Amniotic stem cell (primary cell): ENCODE results near the gene SHE.
"Not testable (repeated sequence)": the region's sequence is repeated elsewhere in the genome, so short reads cannot be mapped to it uniquely, and the experiment has no call there.

Experiments used
- DNase-seq: peaks from one replicate; lab custom pipeline; 2025; lab: John Stamatoyannopoulos, UW

The SHE gene

DNA sequence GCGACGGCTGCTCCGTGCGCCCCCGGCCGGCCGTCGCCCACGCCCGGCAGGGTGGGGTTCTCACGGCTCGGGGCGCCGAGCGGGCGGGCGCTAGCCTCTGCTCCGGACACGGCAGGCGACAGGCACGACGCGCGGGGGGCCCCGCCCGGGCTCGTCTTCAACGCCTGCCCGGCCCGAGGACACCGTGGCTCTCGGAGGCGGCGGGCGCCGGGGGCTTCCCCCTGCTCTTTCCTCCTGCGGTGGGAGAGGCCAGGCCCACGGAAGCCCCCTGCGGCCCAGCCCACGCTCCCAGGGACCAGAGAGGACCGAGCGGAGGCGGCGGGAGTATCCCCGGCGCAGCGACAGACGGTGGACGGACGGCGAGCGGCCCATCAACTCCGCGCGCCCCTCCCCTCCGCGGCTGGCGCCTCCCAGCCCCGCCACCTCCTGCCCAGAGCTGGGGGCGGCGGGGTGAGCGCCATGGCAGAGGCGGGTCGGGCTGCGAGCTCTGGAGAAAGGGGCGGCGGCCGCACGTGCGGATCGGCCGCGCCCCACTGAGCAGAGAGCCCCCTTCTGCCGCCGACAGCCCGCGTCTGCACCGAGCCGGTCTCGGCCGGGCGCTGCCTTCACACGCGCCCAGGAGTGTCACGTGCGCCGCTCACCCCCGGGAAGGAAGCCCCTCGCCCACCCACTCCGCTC lies at the start of gene SHE, which contains the start of gene TDRD10:
Gene SHE (minus strand): TSS at position 347 of the 678 bp plus-strand sequence. CDS start 386 bp downstream, outside the sequence.
Gene TDRD10 (plus strand): TSS at position 154 of the 678 bp plus-strand sequence. CDS start 4,685 bp downstream, outside the sequence.
- DNase-seq: no peak

DNA sequence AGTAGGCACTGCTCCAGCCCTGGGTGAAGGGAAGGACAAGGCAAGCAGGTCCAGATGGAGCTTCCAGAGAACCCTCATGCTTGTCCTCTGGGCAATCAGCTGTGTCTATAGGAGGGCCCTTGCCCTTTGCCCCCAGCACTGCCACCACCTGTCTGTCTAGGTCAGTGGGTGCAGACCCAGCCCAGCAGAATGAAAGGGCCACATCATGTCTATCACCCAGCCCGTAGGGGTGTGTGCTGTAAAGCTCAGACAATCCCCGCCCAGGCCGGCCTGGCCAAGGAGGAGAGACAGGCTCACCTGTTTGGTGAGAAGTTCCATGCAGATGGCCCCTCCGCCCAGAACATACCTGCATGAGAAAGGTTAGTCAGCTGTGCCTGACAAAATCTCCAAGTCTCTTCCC lies 49.3 kb upstream of the SHE start:
- no peak for DNase-seq

DNA sequence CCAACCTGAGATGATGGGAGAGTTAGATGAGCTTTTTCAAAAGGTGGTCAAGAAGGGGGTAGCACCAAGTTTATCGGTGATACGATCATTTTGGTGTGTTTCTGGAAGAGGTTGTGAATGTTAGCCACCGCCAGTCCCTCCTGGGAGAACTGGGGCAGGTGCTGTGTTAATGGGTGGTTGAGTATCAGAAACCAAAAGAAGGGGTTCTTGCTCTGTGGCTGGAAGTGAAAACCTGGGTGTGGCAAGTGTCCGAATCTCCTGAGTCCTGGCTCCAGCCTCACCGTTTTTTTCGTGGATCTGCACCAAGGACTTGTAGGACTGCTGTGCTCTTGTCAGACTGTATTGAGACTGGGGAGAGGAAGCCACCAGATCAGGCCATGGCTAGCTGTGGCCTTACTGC lies 48.4 kb upstream of the SHE start:
- no peak for DNase-seq

DNA sequence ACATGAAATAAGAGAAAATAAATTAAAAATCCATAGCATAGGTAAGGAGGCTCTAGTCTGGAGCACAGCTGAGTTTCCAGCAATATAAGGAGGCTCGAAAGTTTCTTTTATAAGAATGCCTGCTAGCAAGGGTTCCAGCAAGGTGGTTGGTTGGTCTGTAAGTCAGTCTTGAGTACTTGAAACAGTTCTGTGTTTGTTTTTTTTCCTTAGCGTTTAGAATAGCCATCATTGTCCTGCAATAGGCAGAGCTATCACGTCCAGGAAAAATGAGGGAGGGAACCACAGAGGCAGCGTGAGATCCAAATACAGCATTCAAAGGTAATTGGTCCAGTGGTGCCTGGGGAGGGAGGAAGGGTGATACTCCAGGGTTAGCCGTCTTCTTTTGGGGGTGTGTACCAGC lies 47.9 kb upstream of the SHE start:
- no peak for DNase-seq

DNA sequence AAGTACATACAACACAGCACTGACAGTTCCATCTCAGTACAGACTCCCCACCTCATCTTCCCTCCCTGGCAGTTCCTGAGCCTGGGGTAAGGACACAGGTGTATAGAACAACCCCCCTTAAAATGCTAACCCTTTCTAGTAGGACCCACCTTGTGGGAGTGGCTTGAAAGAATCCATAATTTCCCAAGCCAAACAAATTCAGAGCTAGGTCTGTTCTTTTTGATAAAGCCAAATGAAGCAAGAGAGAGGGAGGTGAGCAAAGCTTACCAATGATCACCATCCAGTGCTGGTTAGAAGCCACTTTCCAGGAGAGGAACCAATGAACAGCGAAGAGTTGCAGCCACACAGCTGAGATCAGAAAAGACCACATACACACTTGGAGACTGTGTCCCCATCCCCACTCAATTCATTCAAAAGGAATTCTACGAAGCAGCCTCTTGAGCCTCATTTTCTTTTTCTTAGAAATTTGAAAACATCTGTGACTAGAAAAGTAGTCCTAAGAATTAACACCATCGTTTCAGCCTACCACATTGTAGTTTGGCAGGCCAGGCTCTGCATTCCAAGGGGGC lies 47.1 kb upstream of the SHE start:
- no peak for DNase-seq

DNA sequence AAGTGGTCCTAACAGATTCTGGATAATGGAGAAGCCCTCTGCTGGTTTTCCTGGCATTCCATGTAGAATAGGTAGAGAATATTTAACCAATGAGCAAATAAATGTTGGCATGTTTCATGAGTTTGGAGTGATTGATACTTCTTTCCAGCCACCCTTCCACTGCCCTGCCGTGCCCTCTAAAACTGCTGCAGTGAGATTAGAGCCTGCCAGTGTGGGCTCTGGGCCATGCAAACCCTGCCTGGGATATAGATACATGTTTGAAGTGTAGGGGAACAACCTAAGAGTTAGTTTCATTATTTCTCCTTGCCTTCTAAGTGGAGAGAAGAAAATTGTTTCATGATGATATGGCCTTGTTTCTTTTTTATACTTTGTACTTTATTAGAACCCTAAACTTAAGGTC lies 45.8 kb upstream of the SHE start:
- no peak for DNase-seq

DNA sequence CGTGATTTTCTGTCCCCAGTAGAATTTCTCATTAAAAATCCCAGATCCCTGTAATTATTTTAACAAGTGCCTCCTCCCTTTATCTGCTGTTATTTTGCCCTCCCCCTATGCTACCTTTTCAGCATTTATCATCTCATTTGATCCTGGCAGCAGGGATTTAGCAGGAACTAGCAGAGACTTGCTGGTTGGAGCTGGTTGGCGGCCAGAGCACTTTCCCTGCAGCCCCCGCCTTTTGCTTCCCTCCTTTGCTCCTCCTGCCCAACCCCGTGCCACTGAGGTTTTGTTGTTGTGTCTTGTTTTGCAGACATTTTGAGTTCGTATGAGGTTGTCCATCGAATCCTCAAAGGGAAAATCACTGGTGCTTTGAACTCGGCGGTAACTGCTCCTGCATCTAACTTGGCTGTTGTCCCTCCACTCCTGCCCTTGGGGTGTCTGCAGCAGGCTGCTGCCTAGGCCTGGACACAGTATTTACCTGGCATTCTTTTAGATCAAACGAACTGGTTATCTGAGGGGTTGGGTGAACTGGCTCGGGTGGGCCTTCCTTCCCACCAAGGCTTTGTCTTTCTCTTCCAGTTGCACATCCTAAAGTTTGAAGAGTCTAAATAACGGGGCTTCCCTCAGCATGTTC lies 45.0 kb upstream of the SHE start:
- DNase-seq: no peak

DNA sequence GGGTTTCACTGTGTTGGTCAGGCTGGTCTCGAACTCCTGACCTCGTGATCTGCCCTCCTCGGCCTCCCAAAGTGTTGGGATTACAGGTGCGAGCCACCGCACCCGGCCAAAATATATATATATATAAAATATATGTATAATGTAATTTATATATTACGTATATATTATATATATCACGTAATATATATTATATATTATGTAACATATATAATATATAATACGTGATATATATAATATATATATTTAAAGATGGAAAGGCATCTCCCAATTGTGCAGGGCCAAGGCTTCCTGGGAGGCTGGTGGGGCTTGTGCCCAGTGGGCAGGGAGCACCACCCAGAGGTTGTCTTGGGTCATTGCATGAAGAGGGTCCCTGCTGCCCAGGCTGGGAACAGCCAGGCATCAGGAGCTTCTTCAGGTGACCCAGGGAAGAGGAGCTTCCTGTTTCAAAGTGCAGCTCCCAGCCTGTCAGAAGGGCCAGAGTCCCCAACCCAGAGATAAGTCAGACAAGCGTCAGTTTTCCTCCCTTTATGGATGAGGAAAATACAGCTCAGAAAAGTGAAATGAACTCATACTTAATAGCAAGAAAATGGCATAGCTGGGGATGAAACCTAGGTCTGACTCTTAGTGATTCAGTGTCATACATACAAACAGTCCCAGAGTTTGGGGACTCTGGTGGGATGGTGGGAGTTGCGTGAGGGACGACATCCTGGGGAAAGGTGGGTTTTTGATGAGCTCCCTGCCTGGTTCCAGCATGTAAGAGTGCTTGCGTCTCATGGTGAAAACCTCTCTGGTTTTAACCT lies 44.3 kb upstream of the SHE start:
- DNase-seq: no peak

DNA sequence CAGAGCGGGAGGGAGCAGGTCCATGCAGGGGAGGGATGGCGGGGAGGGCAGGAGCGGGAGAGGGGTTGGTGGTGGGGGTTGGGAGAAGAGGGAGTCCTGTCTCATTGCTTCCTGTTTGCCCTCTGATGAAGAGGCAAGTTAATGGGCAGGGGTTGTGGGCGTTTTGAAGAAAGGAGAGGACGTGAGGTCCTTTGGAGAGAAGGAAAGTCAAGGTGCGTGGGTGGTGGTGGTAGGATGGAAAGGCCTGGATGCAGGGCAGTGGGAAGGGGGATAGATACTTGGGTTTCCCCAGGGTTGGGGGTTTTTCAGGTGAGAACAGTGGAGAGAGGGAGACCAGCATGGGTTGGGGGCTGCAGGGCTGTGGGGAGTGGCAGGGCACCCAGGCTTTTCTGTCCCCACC lies 39.0 kb upstream of the SHE start:
- DNase-seq: no peak

DNA sequence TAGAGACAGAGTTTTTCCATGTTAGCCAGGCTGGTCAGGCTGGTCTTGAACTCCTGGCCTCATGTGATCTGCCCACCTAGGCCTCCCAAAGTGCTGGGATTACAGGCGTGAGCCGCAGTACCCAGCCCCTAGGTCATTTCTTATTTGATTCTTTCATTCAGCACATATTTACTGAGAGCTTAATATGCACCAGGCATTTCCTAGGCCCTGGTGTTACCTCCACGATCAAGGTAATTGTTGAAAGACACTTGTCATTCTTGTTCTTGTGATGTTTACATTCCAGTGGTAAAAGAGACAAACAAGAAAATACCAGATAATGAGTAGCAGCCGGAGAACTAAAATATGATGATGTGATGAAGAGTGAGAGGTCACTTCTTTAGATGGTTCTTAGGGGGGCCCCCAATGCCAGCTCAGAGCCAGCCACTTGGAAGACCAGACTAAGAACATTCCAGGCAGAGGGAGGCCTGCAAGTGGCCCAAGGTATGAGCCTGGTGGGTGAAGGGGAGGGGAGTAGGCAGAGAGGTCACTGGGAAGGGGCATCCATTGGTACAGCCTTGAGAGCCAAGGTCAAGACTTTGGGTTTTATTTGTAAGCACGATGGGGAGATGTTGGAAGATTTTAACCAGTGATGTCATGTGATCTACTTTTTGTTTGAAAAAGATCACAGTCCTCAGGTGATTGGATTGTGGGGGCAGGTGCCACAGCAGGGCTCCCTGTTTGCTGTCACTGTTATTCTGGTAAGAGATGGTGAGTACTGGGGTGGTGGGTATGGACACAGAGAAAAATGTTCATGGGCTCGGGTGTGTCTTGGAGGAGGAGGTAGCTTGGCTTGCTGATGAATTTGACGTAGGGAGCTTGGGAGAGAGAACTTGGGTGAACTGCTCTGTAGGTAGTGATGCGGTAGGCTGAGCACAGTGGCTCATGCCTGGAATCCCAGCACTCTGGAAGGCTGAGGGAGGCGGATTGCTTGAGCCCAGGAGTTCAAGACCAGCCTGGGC lies 37.6 kb upstream of the SHE start:
- no peak for DNase-seq

DNA sequence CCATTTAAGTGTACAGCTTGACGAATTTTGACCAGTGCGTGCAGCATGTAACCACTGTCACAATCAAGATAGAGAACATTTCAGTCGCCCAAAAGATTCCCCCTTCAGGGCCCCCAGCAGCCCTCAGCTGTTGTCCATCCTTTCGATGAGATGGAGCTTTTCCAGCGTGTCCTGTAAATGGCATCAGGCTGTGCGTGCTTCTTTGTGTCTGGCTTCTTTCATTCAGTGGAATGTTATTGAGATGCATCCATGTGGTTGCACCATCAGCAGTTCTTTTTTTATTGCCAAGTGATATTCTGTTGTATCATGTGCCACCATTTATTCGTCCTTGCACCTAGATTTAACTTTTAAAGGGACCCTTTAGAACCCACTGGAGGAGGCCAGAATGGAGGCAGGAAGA lies 34.4 kb upstream of the SHE start:
- no peak for DNase-seq

DNA sequence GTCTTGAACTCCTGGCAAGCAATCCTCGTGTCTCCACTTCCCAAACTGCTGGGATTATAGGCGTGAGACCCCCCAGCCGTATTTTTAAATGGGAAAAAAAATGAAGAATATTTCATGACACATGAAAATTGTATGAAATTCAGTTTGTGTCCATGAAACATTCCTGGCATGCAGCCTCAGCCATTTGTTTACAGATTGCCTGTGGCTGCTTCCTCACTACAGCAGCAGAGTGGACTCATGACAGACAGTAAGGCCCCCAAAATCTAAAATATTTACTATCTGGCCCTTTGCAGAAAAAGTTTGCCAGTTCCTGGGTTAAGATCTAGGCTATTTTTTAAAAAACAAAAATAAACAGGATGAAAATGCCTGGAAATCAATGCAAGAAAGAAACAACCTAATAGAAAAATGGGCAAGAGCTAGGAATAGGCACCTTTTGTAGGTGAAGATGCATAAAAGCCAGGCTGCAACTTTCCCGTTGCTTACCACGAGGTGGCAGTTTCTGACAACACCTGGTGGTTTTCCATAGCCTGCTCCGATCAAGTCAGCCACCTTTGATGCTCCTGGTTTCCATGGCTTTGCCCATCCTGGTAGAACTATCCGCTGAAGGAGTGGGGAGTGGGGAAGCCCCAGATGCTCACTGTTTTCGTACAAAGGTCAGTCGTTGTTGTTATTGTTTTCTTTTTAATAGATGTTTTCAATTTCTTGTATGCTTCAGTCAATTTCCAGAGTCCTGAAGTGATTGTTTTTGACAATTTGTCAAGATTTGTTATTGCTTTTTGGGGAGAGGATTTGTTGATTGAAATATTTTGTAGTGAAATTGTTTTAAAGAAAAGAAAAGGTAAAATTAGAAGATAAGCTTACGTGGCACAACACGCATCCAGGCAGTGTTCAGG lies 32.0 kb upstream of the SHE start:
- DNase-seq: no peak

DNA sequence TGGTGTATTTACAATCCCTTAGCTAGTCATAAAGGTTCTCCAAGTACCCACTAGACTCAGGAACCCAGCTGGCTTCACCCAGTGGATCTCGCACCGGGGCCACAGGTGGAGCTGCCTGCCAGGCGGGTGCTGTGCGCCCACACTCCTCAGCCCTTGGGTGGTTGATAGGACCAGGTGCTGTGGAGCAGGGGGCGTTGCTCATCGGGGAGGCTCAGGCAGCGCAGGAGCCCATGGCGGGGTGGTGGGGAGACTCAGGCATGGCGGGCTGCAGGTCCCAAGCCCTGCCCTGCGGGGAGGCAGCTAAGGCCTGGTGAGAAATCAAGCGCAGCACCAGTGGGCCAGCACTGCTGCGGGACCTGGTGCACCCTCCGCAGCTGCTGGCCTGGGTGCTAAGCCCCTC lies 29.7 kb upstream of the SHE start:
- not testable (repeated sequence) for DNase-seq

DNA sequence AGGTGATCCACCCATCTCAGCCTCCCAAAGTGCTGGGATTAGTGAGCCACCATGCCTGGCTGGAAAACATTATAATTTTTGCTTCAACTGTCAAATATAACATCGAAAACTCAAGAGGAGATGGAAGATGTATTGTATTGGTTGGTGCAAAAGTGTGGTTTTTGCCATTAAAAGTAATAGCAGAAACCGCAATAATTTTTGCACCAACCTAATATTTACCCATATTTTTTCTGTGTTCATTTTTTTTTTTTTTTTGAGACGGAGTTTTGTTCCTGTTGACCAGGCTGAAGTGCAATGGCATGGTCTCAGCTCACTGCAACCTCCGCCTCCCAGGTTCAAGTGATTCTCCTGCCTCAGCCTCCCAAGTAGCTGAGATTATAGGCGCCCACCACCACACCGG lies 27.1 kb upstream of the SHE start:
- DNase-seq: no peak

DNA sequence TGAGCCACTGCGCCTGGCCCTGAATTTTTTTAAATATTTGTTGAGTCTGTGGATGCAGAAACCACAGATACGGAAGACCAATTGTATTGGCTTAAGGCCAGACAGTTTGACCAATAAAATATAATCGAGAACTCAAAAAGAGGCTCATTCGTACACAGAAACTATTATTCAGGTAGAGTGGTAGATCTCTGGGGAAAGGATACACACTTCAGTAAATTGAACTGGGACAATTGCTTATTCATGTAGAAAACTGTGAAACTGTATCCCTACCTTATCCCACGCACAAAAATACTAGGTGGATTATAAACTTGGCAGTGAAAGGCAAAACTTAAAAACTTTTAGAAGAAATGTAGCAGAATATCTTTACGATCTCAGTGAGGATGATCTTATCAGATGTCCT lies 25.0 kb upstream of the SHE start:
- DNase-seq: no peak

DNA sequence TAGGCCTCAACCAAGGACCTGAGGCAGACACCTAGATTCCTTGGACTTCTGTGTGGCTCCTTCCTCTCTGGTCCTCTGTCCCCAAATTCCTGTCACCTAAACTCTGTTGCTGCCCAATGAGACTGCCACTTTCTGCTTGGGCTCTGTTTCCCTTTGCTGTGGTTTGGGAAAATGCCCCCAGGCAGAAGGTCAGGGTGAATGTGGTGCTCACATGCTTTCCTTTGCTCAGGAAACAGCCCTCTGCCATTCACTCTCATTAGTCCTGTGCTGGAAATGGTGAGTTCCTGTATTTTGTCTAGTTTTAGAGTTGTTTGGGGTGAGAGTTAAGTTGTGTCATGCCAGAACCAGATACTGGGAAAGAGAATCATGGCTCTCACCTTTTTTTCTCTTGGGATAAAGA lies 22.7 kb upstream of the SHE start:
- DNase-seq: no peak

DNA sequence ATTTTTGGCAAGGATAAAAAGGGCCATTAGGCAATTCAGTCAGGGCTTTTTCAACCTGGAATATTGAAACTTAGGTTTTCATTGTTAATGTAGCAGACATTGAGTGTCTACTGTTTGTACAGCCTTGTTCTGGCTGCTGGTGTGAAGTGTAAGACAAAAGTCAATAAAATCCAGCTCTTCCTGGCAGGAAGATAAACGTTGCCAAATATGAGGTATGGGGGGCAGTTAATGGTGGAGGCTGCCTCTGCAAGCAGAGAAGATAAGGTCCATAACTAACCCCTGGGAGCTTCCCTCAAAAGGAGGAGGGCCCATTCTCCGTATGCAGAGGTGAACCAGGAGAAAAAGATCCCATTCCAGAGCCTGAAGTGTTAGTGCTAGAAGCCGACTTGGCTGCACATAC lies 19.5 kb upstream of the SHE start:
- no peak for DNase-seq

DNA sequence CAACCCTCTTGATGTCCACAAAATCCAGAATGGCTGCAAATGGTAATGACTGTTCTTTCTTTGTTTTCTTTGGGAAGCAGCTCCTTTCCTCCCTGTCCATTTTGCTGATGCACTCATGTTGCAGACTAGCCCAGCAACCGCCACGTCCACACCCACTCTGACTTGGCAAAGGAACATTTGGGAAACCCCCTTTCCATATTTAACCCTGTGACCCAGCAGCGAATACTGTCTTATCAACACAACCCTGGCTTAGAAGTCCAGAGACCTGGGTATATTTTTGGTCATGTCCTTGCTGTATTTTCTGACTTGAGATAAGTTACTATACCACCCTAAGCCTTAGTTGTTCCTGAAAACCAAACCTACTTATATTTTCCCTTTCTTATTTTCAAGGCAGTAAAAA lies 18.1 kb upstream of the SHE start:
- no peak for DNase-seq

DNA sequence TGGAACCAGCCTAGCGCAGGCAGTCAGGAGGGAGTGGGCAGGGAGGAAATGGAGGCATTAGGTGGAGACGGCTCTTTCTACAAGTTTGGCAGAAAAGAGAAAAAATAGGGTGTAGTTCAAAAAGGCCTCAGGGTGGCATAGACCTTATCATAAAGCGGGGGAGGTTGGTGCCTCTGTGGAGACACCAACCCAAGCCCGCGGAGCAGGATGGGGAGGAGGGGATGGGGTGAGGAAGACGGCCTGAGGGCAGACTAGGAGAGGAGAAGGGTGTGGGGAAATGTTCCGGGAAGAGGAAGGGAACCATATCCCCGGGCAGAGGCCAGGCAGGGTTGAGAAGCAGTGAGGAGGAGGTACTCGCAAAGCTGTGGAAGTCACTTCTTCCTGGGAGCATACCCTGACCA lies 17.4 kb upstream of the SHE start:
- no peak for DNase-seq

DNA sequence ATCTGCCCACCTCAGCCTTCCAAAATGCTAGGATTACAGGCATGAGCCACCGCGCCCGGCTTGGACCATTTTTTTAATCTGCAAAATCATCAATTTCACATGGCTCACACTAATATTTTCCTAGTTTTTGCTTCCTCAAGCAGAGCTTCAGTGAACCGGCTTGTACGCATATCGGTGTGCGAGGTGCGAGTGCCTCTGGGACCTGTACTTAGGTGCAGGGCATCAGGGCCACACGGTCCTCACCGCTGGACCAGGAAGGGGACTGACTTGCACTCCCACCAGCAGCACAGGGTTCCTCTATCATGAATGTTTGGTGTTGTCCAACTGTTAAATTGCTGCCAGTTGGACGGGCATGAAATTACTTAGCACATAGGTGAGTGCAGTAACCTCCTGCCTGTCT lies 15.4 kb upstream of the SHE start:
- no peak for DNase-seq
